K562 (cell line): ENCODE results near the gene ZC3H10. TPM values are rescaled to one million over a fixed set of nuclear protein-coding genes. Genes with fewer than 3 reads are reported as not detected.

Source experiments
- ATAC-seq: fragments of 200-7000 bp; cut with Tn5 transposase; 3 replicates; pipeline ENCODE4 v1.9.1; 2020; ENCODE audit warnings: moderate library complexity
- BruUV-seq: library from RNA; stranded (reverse); fragments of 400-500 nt; replicated peaks from 2 replicates; lab custom pipeline; 2021; lab: Mats Ljungman, UMichigan
- CTCF ChIA-PET: fragments of 300-600 bp; formaldehyde crosslinking; extraction: SDS; loops from one replicate; lab custom pipeline; 2021; ENCODE audit warnings: low intra/inter-chr PET ratio; lab: Yijun Ruan, JAX
- POLR2A ChIA-PET: fragments of 300-600, 350-650 bp; sonication (Branson Sonifier 250); formaldehyde crosslinking; extraction: SDS; loops from one replicate; lab custom pipeline; 2021; ENCODE audit warnings: antibody characterized with exemption, inconsistent platforms; lab: Yijun Ruan, JAX
- DNase-seq, 4 experiments: peaks; one replicate each; pipeline versions ENCODE4 v3.0.0 to v3.0.0-alpha.2; 2011 to 2018; ENCODE audit warnings: low spot score in 3 of 4, mixed read lengths in 3 of 4; ENCODE audit errors: extremely low read depth in 1 of 4
- FAIRE-seq: peaks from 2 replicates; lab custom pipeline; 2011; peaks lifted over from hg19 to GRCh38; lab: Jason Lieb, UNC
- H2AFZ ChIP-seq: 2 replicates; pipeline ENCODE4 v1.6.0; 2011; ENCODE audit warnings: low read depth, low read length, control low read depth, inconsistent platforms
- H3K27ac ChIP-seq: fragments of 200-600 bp; 3 replicates; pipeline ENCODE4 v1.8.0; 2011; ENCODE audit warnings: low read depth, mild to moderate bottlenecking, control low read depth, inconsistent platforms, low read length, moderate library complexity, mixed read lengths; ENCODE audit errors: extremely low read depth
- H3K27me3 ChIP-seq, 2 experiments: fragments of 300-600 bp in 1 of 2; 2 replicates in 1 of 2; 3 replicates in 1 of 2; pipeline versions ENCODE4 v1.6.0 to v1.8.0; 2011; ENCODE audit warnings: inconsistent platforms in 2 of 2, low read length in 2 of 2, mild to moderate bottlenecking in 1 of 2, mixed read lengths in 1 of 2, moderate library complexity in 1 of 2; ENCODE audit not compliant: control insufficient read depth in 2 of 2, insufficient read depth in 2 of 2
- H3K36me3 ChIP-seq: fragments of 300-600 bp; 3 replicates; pipeline ENCODE4 v1.8.0; 2011; ENCODE audit warnings: mild to moderate bottlenecking, low read length, inconsistent platforms; ENCODE audit not compliant: control insufficient read depth, insufficient read depth
- H3K4me1 ChIP-seq, 2 experiments: fragments of 200-600 bp in 1 of 2; replicated peaks in 1 of 2; 2 replicates in 1 of 2; 3 replicates in 1 of 2; pipeline versions ENCODE4 v1.5.1 to v1.8.0; 2011; ENCODE audit warnings: inconsistent platforms in 2 of 2, low read length in 2 of 2, mild to moderate bottlenecking in 1 of 2, mixed read lengths in 1 of 2, moderate library complexity in 1 of 2; ENCODE audit not compliant: control insufficient read depth in 2 of 2, insufficient read depth in 2 of 2
- H3K4me2 ChIP-seq: 2 replicates; pipeline ENCODE4 v1.6.1; 2011; ENCODE audit warnings: low read length, control low read depth, inconsistent platforms, mixed read lengths; ENCODE audit not compliant: insufficient read depth
- H3K4me3 ChIP-seq: fragments of 200-600 bp; sonication (generic), shearing (Covaris generic); 2 replicates; pipeline ENCODE4 v1.5.1; 2016; ENCODE audit warnings: control low read depth, inconsistent platforms
- H3K79me2 ChIP-seq: fragments of 200-600 bp; 3 replicates; pipeline ENCODE4 v1.8.0; 2011; ENCODE audit warnings: low read length, inconsistent platforms; ENCODE audit not compliant: control insufficient read depth, insufficient read depth
- H3K9ac ChIP-seq, 2 experiments: 2 replicates each; pipeline versions ENCODE4 v1.6.0 to v1.6.1; 2011; ENCODE audit warnings: low read depth in 2 of 2, low read length in 2 of 2, control low read depth in 1 of 2, inconsistent platforms in 1 of 2, mild to moderate bottlenecking in 1 of 2, mixed read lengths in 1 of 2; ENCODE audit not compliant: insufficient read depth in 1 of 2
- H3K9me1 ChIP-seq: one replicate; pipeline ENCODE4 v1.6.0; 2011; ENCODE audit warnings: inconsistent platforms, mild to moderate bottlenecking, low read length, moderate library complexity; ENCODE audit not compliant: control insufficient read depth, insufficient read depth
- H3K9me3 ChIP-seq: replicated peaks from 2 replicates; pipeline ENCODE4 v1.5.1; 2011; ENCODE audit warnings: low read depth, low read length, inconsistent platforms; ENCODE audit not compliant: control insufficient read depth, insufficient read depth
- H4K20me1 ChIP-seq: replicated peaks from 2 replicates; pipeline ENCODE4 v1.6.1; 2011; ENCODE audit warnings: low read length, inconsistent platforms, mixed read lengths; ENCODE audit not compliant: control insufficient read depth, insufficient read depth
- PRDM10 ChIP-seq: fragments of 450-650 bp; IDR thresholded peaks from 2 replicates; pipeline ENCODE4 v1.6.1; 2018; ENCODE audit not compliant: partially characterized antibody
- TAF15 ChIP-seq: fragments of 200-400 bp; formaldehyde crosslinking; IDR thresholded peaks from 2 replicates; pipeline ENCODE4 v1.6.1; 2017; ENCODE audit warnings: mild to moderate bottlenecking, low read depth, low read length, moderate library complexity
- WGBS: fragments of 100-300 bp; shearing (Covaris generic); methylation state at CpG from one replicate; pipeline ENCODE4 v1.1.6; 2016; ENCODE audit warnings: low coverage, mixed read lengths; ENCODE audit not compliant: insufficient coverage; ENCODE audit errors: missing lambda C conversion rate; 5-methylcytosine and 5-hydroxymethylcytosine counted together
- in situ Hi-C: fragments of 300-500 bp; cut with MboI; formaldehyde crosslinking; loops from 4 replicates; pipeline ENCODE4 v1.15.0; 2018; ENCODE audit warnings: inconsistent platforms, mixed read lengths
- intact Hi-C: fragments of 100-400 bp; cut with micrococcal nuclease; formaldehyde crosslinking; loops from 2 replicates; pipeline ENCODE4 v1.14.2; 2022
- polyA plus RNA-seq, 8 experiments: library from polyadenylated mRNA; depleted of rRNA in 4 of 8; stranded (reverse) in 5 of 8; unstranded in 3 of 8; fragments of >200 nt; fragmentation: Nextera tagmentation in 2 of 8; fragmentation: Illumina TruSeq in 1 of 8; extraction: Ambion mirVana in 2 of 8; extraction: Trizol in 1 of 8; gene quantifications; 2 replicates each; pipeline versions ENCODE4 v1.2.1 to v1.2.3, GENCODE V29; 2011 to 2014; ENCODE audit warnings: inconsistent platforms in 1 of 8, missing spikeins in 1 of 8
- total RNA-seq, 7 experiments: library from RNA; depleted of rRNA in 6 of 7; stranded (reverse); fragments of >200 nt in 6 of 7; fragmentation: Illumina TruSeq in 2 of 7; extraction: Trizol in 2 of 7; gene quantifications; 2 replicates each; pipeline versions ENCODE4 v1.2.1 to v1.2.3, GENCODE V29; 2011 to 2021; ENCODE audit warnings: low replicate concordance in 1 of 7

The ZC3H10 gene
- total and polyA plus RNA-seq, 9 of the 15 experiments (the other 6 are each of a cell fraction or from before 2014, with no cell fraction given), result 0.31 to 4.1 (median 1.6) TPM

- WGBS, result 21% methylated on average over 2 of the region's 2 CpGs
- FAIRE-seq, result no peak
- Histone ChIP-seq H2AFZ (peak overlapping the region; percentile 28; the same call in 1 of the 2 replicates), H3K9me3 (no peaks in the 10 kb centered on the region), H3K27me3 (no peaks in the 10 kb centered on the region; a peak in 1 of 5 replicates), H3K36me3 (no peaks in the 10 kb centered on the region), H3K79me2 (no peaks in the 10 kb centered on the region), H4K20me1 (no peaks in the 10 kb centered on the region), H3K4me2 (no peak overlapping the region; the same call in 1 of the 2 replicates), H3K27ac (no peak overlapping the region), H3K4me1 (peaks cover 38 to 47% of the 10 kb centered on the region in 2 experiments), H3K4me3 (no peak overlapping the region), H3K9me1 (no peaks in the 10 kb centered on the region), H3K9ac (peak overlapping the region in 1 of 2 experiments; percentile 32; a peak in 1 of 4 replicates)
- POLR2A ChIA-PET, result interaction anchor here (0.8 to 1.8 kb wide), 4 partner anchors 13 to 1216 kb away, joined by 3 to 8 read pairs (median 4); partner anchors contain the start of genes PA2G4 and ZC3H10
- no peak for ATAC-seq
- TF ChIP-seq TAF15, result no peak
- peak; percentile 95 for TF ChIP-seq PRDM10
- DNase-seq, result peak in 2 of 4 experiments; percentile 25 to 30
- CTCF ChIA-PET, result no interaction called here
- in situ Hi-C loops (no loop called here), intact Hi-C loops (loop anchor here (2.0 kb wide), 1 partner anchor 22 kb away; the partner anchor contains the start of gene PA2G4)
- no TSS peak for BruUV-seq
Measured at GRCh38 chr12:56082382-56082781, 35.7 kb upstream of the ZC3H10 start.
